ENCODE measurements around the gene DGKA. TPM values are rescaled to one million over a fixed set of nuclear protein-coding genes. Genes with fewer than 3 reads are reported as not detected.

DGKA gene
- 143 and 269 TPM in 2 replicates for total RNA-seq

DNA sequence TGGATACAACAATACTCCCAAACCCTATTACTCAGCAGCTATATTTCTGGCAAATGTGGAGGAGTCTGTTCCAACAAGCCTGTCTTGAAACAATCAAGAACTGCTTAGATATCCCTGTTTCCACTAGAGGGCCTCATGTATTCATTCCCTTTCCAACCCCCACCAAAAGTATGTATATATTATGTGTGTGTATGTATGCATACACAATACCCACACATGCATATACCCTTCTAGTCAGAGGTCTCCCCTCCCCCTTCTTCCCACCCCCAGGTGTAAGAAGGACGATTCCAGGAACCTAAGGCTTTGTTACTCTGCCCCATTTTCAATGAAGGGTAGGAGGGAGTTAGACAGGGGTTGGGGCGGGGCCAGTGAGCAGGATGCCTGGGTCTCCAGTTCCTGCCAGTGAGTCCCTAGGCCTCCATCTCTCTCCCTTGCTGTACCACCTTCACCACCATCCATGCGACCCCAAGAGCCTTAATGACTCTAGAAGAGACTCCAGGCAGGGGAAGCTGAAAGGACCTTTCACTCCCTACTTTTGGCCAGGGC, at the start of gene DGKA:
Gene DGKA, plus strand, starts transcription at position 392 of the 546 bp plus-strand sequence. CDS start 5,342 bp downstream, outside the sequence.

DNA sequence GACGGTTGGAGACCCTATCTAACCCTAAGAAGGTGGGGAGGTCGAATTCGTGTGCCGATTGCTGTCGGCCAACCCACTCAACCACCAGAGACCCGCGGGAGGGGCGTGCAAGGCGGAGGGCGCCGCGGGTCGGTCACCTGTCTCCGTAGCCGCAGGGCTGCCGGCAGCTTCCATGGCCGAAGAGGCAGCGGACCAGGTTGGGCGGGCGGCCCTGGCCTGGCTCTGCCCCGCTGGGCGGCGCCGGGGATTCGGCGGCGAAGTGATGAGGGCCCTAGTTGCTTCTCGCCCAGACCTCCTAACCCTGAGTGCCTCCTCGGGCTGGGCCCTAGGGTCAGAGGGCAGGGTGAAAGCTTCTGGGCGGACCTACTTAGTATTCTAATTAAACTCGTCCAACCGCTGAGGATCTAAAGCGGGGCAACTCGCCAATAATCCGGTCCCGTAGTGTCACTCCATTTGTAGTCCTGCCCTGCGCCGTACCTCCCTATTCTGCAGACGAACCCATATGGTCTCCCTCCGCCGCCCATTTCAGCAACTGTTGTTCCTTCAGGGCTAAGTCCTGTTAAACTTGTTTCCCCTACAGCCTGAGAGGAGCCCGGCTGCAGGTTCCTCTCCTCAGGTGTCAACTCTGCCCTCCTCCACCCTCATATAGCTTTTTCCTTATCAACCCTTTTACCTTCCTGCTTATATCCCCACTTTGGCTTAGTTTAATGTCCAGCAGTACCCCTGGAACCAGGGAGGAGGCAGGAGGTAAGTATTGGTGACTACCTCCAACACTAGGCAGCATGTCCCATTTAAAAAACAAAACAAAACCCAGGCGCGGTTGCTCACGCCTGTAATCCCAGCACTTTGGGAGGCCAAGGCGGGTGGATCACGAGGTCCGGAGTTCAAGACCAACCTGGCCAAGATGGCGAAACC, 3.1 kb upstream of the DGKA start, which contains the start of gene PYM1:
Gene PYM1, minus strand, starts transcription at position 307 of the 915 bp plus-strand sequence. Its CDS starts 133 bp downstream, at position 174.

DNA sequence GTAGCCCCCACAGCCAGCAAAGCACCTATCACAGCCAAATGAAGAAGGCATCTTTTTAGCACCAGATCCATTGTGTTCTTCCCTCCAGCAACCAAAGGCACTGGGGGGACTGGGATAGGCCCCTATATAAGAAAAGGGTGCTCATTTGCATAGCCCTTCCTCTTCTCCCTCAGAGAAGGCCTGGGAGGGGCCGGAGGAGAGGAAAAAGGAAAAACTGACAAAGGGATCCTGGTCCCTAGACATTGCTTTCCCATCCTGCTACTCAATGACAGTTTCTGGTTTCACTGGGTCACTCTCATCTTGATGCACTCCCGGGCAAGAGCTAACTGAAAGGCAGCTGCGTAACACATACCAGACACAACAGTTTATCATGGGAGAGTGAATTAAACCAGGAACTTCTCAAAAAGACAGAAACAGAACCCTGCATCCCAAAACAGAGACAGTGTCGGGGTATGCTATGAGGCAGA, 35.0 kb downstream of the DGKA start, which contains the start of gene PMEL:
Gene PMEL, minus strand, starts transcription at position 102 of the 467 bp plus-strand sequence. Its CDS starts 31 bp downstream, at position 71.

DNA sequence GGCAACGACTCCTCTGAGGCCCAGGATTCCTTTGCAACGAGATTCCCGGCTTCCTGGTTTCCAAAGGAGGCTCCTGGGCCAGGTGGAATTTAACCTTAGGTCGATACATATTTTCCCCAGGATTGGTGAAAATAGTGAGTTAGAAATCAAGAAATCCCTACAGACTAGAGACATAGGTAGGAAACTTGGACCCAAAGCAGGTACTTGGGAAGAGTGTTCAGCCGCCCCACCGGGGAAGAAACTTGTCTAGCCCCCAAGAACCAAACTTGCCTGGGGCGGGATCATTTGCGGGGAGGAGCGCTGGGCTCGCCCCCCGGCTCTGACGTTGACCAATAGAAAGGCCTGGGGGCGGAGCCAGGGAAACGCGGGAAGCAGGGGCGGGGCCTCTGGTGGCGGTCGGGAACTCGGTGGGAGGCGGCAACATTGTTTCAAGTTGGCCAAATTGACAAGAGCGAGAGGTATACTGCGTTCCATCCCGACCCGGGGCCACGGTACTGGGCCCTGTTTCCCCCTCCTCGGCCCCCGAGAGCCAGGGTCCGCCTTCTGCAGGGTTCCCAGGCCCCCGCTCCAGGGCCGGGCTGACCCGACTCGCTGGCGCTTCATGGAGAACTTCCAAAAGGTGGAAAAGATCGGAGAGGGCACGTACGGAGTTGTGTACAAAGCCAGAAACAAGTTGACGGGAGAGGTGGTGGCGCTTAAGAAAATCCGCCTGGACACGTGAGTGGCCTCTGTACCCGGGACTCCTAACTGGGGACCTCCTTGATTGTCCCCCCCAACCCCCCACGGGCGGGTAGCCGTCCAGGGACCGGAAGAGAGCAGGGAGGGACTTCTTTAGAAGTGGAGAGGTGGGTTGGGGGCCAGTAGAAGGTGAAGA, 35.7 kb downstream of the DGKA start, which contains the start of gene CDK2:
Gene CDK2, plus strand, starts transcription at position 423 of the 874 bp plus-strand sequence. Its CDS starts 179 bp downstream, at position 602.

DNA sequence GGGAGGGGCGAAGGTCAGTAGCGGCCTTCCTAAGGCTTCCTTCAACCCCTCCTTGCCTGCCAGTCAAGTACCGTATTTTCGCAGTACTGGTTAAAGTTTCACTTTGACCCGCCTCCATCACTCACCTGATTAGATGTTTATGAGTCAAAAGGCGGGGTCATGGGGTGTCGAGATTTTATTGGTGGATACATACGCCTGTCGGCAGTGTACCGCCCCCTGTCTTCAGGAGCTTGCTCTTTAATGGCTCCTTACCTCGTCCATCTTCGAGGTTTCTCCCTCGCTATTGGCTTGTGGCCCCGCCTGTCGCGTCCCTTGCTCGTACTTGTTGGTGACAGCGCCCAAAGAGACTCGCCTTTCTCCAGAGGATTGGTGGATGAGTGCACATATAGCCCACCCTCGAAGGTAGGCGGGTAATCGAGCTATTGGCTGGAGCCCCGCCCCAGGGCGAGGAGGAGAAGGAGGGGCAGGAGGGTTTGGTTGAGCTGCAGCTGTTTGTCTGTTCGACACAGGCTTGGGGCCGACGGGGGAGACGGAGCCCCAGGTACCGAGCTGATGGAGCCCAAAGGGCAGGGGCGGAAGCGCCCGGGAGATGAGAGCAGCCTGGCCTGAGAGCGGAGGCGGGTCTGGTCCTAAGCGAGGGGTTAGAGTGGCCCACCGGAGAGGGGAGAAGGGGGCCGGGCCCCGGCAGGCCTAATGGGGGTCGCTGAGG, 42.8 kb downstream of the DGKA start, which contains the start of gene RAB5B:
Gene RAB5B, plus strand, starts transcription at position 480 of the 709 bp plus-strand sequence. CDS start 12,883 bp downstream, outside the sequence.

DNA sequence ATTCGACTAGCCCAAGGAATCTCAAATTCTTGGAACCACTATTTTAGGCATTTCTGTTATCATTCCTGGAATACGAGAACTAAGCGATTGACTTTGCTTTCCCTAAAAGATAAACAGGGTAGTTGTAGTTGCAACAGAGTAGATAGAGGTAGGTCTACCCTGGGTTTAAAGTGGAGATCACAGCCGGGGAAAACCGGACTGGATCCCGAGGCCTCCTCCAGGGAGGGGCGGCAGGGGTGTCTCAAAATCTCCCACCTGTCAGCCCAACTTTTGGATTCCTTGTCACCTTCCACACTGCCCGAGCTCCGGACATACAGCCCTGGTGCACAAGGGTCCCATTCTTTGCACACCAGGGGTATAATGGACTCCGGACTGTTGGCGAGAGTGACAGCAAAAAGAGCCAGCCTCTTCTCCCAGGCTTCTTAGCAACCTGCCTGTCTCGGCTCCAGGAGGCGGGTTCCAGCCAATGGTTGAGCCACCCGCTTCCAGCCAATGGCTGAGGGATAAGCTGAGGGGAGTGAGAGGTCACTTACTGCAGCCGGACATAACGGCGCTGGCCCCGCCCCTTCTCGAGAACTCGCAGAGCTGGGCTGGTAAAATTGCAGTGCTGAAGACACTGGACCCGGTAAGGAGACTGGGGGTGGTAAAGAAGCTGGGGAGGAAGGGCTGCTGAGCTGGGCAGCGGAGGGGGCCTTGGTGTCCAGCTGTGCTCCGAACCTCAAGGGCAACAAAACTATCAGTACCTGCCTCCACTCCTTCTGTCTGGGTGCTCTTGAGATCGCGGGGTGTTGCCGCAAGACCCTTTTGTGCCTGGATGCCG, 66.0 kb downstream of the DGKA start, which contains the start of gene SUOX:
Gene SUOX, plus strand, starts transcription at position 562 of the 820 bp plus-strand sequence. CDS start 4,946 bp downstream, outside the sequence.

Other genes with a start within 250 kb of the DGKA start
- 0.22 and 0.39 TPM in 2 replicates for gene ITGA7, start 223.3 kb upstream of the DGKA start, total RNA-seq
- 33.4 and 64.9 TPM in 2 replicates for gene BLOC1S1, start 215.1 kb upstream of the DGKA start, total RNA-seq
- 2.3 and 5.9 TPM in 2 replicates for gene RDH5, start 210.8 kb upstream of the DGKA start, total RNA-seq
- gene CD63, start 202.2 kb upstream of the DGKA start, total RNA-seq = 692 and 1,100 TPM in 2 replicates
- gene GDF11, start 188.0 kb upstream of the DGKA start, total RNA-seq = 1.6 and 5.3 TPM in 2 replicates
- gene SARNP, start 113.4 kb upstream of the DGKA start, total RNA-seq = 45.9 and 68.3 TPM in 2 replicates
- 19.2 and 36.0 TPM in 2 replicates for gene ORMDL2, start 113.1 kb upstream of the DGKA start, total RNA-seq
- gene DNAJC14, start 101.6 kb upstream of the DGKA start, total RNA-seq = 42.8 and 55.3 TPM in 2 replicates
- gene MMP19, start 88.2 kb upstream of the DGKA start, total RNA-seq = 4.7 and 4.9 TPM in 2 replicates
- 20.7 and 33.4 TPM in 2 replicates for gene PYM1, start 3.3 kb upstream of the DGKA start, total RNA-seq
- gene PMEL, start 34.9 kb downstream of the DGKA start, total RNA-seq = 2.1 and 7.1 TPM in 2 replicates
- gene CDK2, start 35.7 kb downstream of the DGKA start, total RNA-seq = 50.5 and 62.8 TPM in 2 replicates
- 87.6 and 122 TPM in 2 replicates for gene RAB5B, start 42.9 kb downstream of the DGKA start, total RNA-seq
- gene SUOX, start 66.1 kb downstream of the DGKA start, total RNA-seq = 17.7 and 21.8 TPM in 2 replicates
- 0.79 and 2.1 TPM in 2 replicates for gene IKZF4, start 89.9 kb downstream of the DGKA start, total RNA-seq
- gene RPS26, start 110.8 kb downstream of the DGKA start, total RNA-seq = 265 and 520 TPM in 2 replicates
- 51.7 and 74.6 TPM in 2 replicates for gene ERBB3, start 149.0 kb downstream of the DGKA start, total RNA-seq
- gene PA2G4, start 173.4 kb downstream of the DGKA start, total RNA-seq = 96.2 and 117 TPM in 2 replicates
- 1,239 and 5,034 TPM in 2 replicates for gene RPL41, start 185.5 kb downstream of the DGKA start, total RNA-seq
- 5.9 and 6.0 TPM in 2 replicates for gene ZC3H10, start 187.1 kb downstream of the DGKA start, total RNA-seq
- 100 and 157 TPM in 2 replicates for gene ESYT1, start 197.1 kb downstream of the DGKA start, total RNA-seq
- 53.4 and 63.1 TPM in 2 replicates for gene MYL6B, start 221.4 kb downstream of the DGKA start, total RNA-seq
- gene MYL6, start 227.2 kb downstream of the DGKA start, total RNA-seq = 928 and 1,710 TPM in 2 replicates